Measurements from ENCODE around the gene CARD9. TPM values are rescaled to one million over a fixed set of nuclear protein-coding genes. Genes with fewer than 3 reads are reported as not detected.

CARD9 gene
- total RNA-seq, 1 donor from 2014 or later = not detected

DNA sequence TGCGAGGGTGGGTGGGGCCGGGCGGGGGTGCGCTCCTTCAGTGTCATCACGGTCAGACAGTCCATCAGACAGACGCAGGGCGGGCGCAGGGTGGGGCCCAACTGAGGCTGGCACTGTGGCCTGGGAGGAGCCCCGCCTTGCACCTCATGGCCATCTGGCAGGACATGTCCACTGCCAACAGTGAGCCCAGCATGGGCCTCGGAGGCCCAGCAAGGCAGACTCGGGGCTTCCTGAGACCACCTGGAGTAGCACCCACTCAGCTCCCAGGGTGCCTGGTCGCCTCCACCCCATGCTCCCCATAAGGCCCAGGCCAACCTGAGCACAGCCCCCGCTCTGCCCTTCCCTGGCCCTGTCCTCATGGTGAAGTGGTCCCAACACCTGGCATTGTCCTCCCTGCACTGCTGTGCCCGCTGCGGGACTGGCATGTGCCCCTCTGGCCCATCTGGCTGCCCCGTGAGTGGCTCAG, 54.7 kb downstream of the CARD9 start:
- H3K4me1 ChIP-seq = no peaks in the 10 kb centered on the region
- H3K4me3 ChIP-seq = no peak overlapping the region
- peaks cover 22% of the 10 kb centered on the region for H3K9me3 Mint-ChIP-seq
- peaks cover 15% of the 10 kb centered on the region for H3K4me1 Mint-ChIP-seq
- H3K27ac ChIP-seq = no peak overlapping the region
- no peak overlapping the region for H2AFZ ChIP-seq (replicated peaks)
- DNase-seq (ENCODE audit: low spot score) = no peak
- no peak overlapping the region for H3K9ac ChIP-seq
- no peaks in the 10 kb centered on the region for H3K79me2 ChIP-seq (ENCODE audit: low read depth)
- H3K4me3 Mint-ChIP-seq = no peak overlapping the region
- H3K36me3 Mint-ChIP-seq = peaks cover 5% of the 10 kb centered on the region
- no peak overlapping the region for H3K4me2 ChIP-seq
- H3K9me3 ChIP-seq (ENCODE audit: low read depth) = peaks cover 3% of the 10 kb centered on the region
- H4K20me1 ChIP-seq (ENCODE audit: low read depth) = no peaks in the 10 kb centered on the region
- H3K27me3 Mint-ChIP-seq (ENCODE audit: insufficient read depth, low read depth) = peaks cover 13% of the 10 kb centered on the region
- H3K27ac Mint-ChIP-seq = no peak overlapping the region
- no peak for TF ChIP-seq EZH2 (IDR thresholded peaks at IDR 0.05)
- H3F3A ChIP-seq (ENCODE audit: low read depth) = no peaks in the 10 kb centered on the region
- H3K27me3 ChIP-seq = no peaks in the 10 kb centered on the region
- H3K36me3 ChIP-seq = no peaks in the 10 kb centered on the region

DNA sequence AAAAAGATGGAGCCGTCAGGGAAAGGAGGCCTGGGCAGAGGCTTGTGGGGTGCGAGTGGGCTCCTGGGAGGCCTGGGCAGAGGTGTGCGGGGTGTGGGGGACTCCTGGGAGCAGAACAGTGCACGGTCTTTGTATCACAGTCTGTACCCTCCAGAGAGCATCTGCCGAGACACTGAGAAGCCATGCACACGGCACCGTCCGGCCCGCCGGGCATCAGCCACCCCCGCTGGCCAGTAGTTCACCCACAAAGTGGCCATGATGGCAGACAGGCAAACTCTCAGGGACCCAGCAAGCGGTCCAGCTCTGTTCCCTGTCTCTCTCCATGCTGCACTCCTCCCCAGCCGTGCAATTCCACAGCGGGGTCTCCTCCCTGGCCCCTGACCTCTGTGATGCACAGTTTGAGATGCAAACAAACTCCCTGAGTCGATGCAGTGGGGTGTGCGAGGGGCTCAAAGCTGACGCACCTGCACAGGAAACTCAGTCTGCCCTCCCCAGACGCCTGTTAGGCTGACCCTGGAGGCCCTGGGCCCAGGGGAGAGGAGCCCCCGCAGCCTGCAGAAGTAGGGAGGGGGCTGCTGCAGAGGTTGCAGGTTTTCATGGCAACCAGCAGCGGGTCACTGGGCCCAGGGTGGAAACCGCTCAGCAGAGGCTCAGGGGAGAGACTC, 55.2 kb downstream of the CARD9 start:
- TF ChIP-seq EZH2 (IDR thresholded peaks at IDR 0.05) (no peak), EZH2phosphoT487 (IDR thresholded peaks at IDR 0.05) (no peak)
- TF ChIP-seq, protein P1, sequence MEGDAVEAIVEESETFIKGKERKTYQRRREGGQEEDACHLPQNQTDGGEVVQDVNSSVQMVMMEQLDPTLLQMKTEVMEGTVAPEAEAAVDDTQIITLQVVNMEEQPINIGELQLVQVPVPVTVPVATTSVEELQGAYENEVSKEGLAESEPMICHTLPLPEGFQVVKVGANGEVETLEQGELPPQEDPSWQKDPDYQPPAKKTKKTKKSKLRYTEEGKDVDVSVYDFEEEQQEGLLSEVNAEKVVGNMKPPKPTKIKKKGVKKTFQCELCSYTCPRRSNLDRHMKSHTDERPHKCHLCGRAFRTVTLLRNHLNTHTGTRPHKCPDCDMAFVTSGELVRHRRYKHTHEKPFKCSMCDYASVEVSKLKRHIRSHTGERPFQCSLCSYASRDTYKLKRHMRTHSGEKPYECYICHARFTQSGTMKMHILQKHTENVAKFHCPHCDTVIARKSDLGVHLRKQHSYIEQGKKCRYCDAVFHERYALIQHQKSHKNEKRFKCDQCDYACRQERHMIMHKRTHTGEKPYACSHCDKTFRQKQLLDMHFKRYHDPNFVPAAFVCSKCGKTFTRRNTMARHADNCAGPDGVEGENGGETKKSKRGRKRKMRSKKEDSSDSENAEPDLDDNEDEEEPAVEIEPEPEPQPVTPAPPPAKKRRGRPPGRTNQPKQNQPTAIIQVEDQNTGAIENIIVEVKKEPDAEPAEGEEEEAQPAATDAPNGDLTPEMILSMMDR (IDR thresholded peaks at IDR 0.05) = no peak
- H3K27ac Mint-ChIP-seq = peak overlapping the region; percentile 29
- H3K36me3 ChIP-seq = no peaks in the 10 kb centered on the region

DNA sequence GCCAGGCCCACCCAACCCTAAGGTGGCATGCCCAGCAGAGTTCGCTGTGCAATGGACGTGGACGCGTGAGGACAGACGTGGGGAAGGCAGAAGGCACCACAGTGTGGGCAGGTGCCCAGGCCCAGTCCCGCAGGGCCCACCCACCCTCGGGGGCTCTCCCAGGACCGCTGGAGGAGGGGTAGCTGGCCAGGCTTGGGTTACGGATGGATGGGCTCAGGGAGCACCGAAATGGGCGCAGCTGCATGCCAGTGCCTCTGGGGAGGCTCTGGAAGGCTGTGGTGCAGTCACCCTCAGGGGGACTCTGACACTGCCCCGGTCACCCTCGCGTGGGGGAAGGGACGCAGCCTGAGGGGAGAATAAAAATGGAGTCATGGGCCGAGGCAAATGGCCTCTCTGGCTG, 55.8 kb downstream of the CARD9 start:
- H4K20me1 ChIP-seq (ENCODE audit: low read depth) = no peaks in the 10 kb centered on the region
- Mint-ChIP-seq H3K27me3 (ENCODE audit: insufficient read depth, low read depth) (peaks cover 13% of the 10 kb centered on the region), H3K4me1 (peaks cover 15% of the 10 kb centered on the region), H3K9me3 (peaks cover 22% of the 10 kb centered on the region), H3K36me3 (peaks cover 5% of the 10 kb centered on the region), H3K27ac (peak overlapping the region; percentile 50), H3K4me3 (no peak overlapping the region)
- no peaks in the 10 kb centered on the region for H3K4me1 ChIP-seq
- H3K4me2 ChIP-seq = no peak overlapping the region
- H3K27me3 ChIP-seq = no peaks in the 10 kb centered on the region
- no peak overlapping the region for H3K9ac ChIP-seq
- peaks cover 3% of the 10 kb centered on the region for H3K9me3 ChIP-seq (ENCODE audit: low read depth)
- TF ChIP-seq EZH2phosphoT487 (IDR thresholded peaks at IDR 0.05) = no peak
- TF ChIP-seq, protein P1 (IDR thresholded peaks at IDR 0.05) = no peak
- no peak for TF ChIP-seq EZH2 (IDR thresholded peaks at IDR 0.05)
- H3K4me3 ChIP-seq = no peak overlapping the region
- H2AFZ ChIP-seq (replicated peaks) = no peak overlapping the region
- no peaks in the 10 kb centered on the region for H3F3A ChIP-seq (ENCODE audit: low read depth)
- H3K27ac ChIP-seq = no peak overlapping the region
- H3K79me2 ChIP-seq (ENCODE audit: low read depth) = no peaks in the 10 kb centered on the region
- DNase-seq (ENCODE audit: low spot score) = no peak
- H3K36me3 ChIP-seq = no peaks in the 10 kb centered on the region

More for the DNA sequence above, 55.2 kb downstream of the CARD9 start:
- Mint-ChIP-seq H3K27me3 (ENCODE audit: insufficient read depth, low read depth) (peaks cover 13% of the 10 kb centered on the region), H3K36me3 (peaks cover 5% of the 10 kb centered on the region), H3K9me3 (peaks cover 22% of the 10 kb centered on the region), H3K4me3 (no peak overlapping the region), H3K4me1 (peaks cover 15% of the 10 kb centered on the region)
- Histone ChIP-seq H3K27ac (no peak overlapping the region), H2AFZ (replicated peaks) (no peak overlapping the region), H3K4me3 (no peak overlapping the region), H3K4me2 (no peak overlapping the region), H3K9me3 (ENCODE audit: low read depth) (peaks cover 3% of the 10 kb centered on the region), H4K20me1 (ENCODE audit: low read depth) (no peaks in the 10 kb centered on the region), H3K4me1 (no peaks in the 10 kb centered on the region), H3K27me3 (no peaks in the 10 kb centered on the region), H3K9ac (no peak overlapping the region), H3K79me2 (ENCODE audit: low read depth) (no peaks in the 10 kb centered on the region), H3F3A (ENCODE audit: low read depth) (no peaks in the 10 kb centered on the region)
- no peak for DNase-seq (ENCODE audit: low spot score)

All from neural progenitor cell (in vitro differentiated cells).